Activated CD4-positive, alpha-beta T cell treated with anti-CD3 and anti-CD28 coated beads for 1 hour (primary cell): ENCODE measurements around the gene KERA.

ENCODE experiments used
- DNase-seq: peaks from one replicate; pipeline ENCODE4 v3.0.0-alpha.2; 2020

The KERA gene

DNA sequence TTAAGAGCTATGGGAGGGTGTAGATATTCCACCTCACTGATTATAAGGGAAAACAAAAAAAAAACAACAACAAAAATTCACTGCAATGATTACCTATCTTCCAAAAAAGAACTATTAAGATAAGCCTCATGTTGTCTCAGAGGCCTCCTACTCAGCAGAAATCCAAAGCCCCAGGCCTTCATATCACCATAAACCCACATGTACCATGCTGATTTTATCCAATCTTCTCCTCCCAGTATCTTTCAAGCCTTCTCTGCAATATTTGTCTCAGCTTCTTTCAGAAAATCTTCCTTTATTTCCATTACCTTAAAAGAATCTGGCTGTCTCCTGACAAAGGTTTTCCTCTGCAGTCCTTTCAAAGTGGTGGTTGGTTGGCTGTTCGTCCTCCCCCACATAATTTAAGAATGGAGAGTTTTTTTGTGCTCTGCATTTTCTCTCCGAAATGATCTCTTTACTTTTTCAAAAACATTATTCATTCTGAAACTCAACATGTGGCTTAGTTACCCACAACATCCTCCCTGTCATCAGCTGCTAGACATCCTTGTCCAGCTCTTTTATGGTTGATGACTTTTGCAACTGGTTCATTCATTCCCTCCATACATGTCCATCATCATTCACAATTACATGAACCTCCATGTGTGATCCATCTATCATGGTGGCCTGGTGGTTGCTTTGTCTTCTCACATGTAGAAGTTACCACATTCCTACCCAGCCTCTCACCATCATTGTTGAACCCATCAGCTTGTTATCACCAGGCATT is 50.1 kb downstream of the KERA start:
- DNase-seq, result no peak

DNA sequence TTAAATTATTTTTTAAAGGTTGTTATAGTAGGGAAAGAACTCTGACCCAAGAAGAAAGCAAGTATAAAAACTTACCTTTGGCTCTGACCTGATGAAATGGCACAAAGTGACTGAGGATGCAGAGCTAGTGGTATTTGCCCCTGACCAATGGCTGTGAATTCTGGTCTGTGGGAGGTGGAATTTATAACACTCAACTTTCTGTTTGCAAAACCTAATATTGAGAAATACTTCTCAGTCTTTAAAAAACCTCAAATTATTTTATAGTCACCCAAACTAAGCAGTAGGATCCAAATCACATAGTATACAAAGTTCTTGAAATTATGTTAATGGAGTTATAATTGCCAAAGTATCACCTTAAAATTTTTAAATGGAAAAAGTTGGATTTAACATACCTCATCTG is 53.0 kb downstream of the KERA start, which contains the start of gene EPYC:
Gene EPYC, minus strand, starts transcription at position 101 of the 400 bp plus-strand sequence. CDS start 2,407 bp downstream, outside the sequence.
- DNase-seq, result no peak

DNA sequence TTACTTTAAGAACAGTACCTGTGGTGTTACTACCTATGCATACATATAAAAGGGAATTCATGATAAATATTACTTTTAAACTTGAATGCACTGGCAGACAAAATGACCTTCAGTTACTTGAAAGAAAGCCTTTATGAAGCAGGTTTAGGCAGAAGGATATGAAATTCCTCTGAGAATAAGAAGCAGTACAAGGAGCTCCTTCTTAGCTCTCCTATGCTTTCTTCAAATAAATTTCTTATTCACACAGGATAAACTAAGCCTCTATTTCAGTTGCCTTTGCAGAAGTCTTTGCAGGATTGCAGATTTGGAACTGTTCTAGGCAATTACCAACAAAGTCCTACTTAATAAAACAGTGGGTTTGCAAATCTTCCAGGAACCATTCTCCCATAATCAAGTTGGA is 54.1 kb downstream of the KERA start:
- no peak for DNase-seq

DNA sequence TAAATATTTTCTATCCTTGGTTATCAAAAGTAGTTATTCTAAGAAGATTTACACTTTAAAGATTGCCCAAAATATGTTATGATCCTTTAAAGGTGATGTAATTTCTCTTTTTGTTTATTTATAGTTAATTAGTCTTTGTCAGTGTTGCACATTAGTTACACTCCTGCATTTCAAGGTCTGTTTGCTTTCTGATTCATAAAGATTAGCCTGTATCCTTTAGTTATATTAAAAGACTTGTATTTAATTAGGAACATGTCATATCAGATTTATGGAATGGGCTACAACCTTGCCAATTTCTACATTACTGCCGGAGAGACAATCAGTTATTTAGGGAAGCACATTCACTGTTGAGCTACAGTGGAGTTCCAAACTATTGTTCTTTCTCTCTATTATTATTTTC is 56.5 kb downstream of the KERA start:
- no peak for DNase-seq
